HG02981 (cell line): ENCODE measurements around the gene USF1.
A peak's percentile ranks its signal among the peaks of the same experiment; 100 is the strongest.

Experiments
- ATAC-seq: cut with Tn5 transposase; IDR thresholded peaks from one replicate; pipeline ENCODE4 v1.9.1; 2021; ENCODE audit warnings: mild to moderate bottlenecking, moderate library complexity; ENCODE audit not compliant: unreplicated experiment

USF1 gene, protein sequence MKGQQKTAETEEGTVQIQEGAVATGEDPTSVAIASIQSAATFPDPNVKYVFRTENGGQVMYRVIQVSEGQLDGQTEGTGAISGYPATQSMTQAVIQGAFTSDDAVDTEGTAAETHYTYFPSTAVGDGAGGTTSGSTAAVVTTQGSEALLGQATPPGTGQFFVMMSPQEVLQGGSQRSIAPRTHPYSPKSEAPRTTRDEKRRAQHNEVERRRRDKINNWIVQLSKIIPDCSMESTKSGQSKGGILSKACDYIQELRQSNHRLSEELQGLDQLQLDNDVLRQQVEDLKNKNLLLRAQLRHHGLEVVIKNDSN

DNA sequence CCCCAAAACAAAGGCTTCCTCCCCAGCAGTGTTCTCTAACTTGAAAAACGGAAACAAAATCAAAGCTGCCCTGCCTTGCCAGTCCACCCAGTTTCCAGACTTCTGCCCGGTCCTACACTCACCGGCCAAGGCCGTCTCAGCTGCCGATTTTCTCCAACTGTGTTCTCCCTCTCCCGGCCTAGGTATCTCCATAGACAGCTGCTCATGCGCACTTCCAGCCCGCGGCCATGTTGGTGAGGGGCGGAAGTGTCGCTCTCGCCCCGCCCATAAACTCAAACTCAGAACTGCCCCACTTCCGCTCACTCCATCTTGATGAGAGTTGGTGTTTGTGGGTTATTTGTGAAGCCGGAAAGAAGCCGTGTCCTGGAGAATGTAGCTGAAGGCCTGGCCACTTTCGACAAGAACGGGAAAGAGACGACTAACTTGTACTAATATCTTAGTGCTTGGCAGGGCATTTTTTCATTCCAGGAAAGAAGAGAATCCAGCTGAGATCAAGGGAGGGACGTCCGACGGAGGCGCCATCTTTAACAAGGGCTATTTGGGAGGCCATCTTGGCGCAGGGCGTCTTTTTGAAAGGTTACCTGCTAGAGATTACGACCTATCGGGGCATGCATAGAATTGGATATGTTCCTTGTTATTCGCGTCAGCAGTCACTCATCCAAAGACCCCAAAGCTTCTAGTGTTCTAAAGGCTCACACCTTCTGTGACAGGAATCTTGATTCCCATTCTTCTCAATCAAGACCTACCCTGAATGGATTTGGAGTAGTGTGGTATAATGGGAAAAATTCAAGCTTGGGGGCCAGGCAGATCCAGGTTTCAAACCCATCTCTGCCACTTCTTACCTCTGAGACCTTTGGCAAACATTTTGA, at the start of gene USF1:
Gene USF1 (minus strand): TSS at position 242 of the 869 bp plus-strand sequence. CDS start 2,702 bp downstream, outside the sequence.
- peak; percentile 43 for ATAC-seq

DNA sequence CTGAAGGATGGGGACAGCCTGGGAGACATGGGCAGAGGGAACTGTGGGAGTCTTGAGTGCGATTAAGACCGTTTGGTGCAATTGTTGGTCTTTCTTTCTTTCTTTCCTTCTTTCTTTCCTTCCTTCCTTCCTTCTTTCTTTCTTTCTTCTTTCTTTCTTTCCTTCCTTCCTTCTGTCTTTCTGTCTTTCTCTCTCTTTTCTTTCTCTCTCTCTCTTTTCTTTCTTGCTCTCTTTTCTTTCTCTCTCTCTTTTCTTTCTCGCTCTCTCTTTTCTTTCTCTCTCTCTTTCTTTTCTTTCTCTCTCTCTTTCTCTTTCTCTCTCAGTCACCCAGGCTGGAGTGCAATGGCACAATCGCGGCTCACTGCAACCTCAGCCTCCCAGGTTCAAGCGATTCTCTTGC, 49.5 kb upstream of the USF1 start:
- no peak for ATAC-seq

DNA sequence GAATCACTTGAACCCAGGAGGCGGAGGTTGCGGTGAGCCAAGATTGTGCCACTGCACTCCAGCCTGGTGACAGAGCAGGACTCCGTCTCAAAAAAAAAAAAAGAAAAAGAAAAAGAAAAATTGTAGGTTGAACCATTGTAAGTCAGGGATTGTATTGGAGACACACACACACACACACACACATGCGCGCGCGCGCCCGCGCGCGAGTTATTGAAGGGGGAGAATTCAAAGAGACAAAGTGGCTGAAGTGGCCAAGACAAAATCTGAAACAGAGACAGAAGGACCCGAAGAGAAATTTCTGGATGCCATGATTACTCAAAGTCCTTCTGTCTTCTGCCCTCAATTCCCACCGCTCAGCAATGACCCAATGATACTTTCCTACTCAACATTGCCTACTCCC, 48.7 kb upstream of the USF1 start:
- ATAC-seq: no peak

DNA sequence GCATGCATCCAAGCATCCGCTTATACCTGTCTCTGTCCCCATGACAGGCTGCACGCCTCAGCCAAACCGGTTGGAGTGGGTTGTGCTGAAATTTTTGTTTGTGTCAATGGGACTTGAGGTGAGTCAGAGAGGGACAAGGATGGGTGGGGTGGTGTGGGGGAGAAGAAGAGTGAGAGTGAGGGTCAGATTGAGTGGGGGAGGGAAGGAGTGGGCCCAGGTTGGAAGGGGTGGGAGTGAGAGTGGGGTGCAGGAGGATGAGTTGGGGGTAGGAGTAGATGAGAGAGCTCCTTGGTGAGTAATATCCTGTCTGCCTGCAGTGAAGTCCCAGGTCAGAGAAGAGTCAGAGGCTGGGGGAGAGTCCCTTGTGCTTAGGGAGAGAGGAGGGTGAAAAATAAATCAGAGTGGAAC, 46.8 kb upstream of the USF1 start:
- ATAC-seq: no peak

DNA sequence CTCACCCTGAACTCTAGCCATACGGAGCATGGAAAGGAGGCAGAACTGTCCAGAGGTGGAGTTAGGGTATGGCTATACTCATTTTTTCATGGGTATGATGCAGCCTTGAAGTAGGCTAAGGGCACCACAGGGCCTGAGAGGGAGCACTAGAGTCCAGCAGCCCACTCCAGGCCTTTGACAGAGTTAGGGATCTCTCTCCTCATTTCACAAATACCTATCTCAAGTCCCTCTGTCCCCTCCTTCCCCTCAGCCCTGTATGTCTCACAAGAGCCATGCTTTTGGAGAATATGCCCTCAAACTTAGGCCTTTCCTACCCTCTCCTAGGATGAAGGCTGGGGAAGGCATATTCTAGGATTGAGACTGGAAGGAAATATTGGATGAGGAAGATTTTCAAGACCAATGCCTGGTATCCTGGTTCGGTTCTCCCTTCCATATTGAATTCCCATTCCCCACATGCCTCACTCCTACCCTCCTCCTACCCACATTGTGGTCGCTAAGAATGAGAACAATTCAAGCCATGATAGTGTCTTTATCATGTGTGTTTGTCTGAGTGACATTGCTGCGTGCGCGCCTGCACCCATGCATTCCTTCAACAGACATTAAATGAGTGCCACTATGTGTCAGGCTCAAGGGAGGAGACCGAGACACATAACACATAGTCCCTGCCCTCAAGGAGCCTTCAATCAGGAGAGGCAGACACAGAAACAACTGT, 46.2 kb upstream of the USF1 start:
- ATAC-seq: no peak

DNA sequence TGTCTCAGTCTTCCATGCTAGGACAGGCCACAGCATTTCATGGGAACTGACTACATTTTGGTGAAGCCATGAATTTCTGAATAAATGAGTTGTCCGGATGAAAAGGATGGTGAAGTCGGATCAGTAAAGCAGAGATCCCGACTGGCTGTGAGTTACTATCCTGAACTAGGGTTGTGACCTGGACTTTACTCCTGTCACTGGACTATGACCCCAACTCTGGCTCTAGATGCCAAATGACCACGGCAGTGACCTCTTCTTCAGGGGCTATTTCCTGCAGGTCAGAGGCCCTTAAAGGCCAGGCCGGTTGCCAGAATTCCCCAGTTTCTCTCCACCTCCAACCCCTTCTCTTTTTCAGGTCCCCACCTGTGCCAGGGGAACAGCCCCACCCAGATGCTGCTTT, 45.3 kb upstream of the USF1 start:
- no peak for ATAC-seq

DNA sequence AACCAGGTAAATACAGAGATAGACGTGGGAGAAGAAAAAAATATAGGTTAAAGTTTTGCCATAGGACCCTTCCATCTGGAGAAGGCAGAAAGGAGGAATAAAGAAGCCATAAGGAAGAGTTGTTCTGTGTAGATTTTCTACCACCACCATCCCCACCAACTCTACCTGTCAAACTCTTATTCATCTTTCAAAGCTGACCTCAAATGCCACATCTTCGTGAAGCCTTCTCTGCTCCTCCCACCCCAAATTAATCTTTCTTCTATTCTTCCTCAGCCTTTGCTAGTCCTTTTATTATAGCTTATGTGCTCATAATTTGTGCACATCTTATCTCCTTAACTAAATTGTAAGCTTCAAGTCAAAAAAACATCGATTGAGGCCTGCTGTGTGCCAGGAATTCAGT, 44.8 kb upstream of the USF1 start:
- ATAC-seq: no peak

DNA sequence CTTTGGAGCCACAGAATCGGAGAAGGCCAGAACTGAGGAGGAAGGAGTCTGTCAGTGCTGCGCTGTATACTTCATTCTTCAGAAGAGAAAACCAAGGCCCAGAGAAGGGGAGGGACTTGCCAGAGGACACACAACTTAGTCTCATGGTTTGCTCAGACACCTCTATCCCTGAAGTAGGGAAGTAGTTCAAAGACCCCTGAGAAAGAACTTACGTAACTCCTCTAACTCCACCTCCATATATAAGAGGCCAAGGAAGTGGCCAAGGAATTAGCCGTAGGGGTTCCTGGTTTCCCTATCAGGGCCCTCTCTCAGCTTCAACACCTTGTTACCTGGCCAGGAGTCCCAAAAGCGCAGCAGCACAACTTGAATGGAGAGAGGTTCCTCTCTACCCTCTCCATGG, 44.2 kb upstream of the USF1 start:
- ATAC-seq: no peak

DNA sequence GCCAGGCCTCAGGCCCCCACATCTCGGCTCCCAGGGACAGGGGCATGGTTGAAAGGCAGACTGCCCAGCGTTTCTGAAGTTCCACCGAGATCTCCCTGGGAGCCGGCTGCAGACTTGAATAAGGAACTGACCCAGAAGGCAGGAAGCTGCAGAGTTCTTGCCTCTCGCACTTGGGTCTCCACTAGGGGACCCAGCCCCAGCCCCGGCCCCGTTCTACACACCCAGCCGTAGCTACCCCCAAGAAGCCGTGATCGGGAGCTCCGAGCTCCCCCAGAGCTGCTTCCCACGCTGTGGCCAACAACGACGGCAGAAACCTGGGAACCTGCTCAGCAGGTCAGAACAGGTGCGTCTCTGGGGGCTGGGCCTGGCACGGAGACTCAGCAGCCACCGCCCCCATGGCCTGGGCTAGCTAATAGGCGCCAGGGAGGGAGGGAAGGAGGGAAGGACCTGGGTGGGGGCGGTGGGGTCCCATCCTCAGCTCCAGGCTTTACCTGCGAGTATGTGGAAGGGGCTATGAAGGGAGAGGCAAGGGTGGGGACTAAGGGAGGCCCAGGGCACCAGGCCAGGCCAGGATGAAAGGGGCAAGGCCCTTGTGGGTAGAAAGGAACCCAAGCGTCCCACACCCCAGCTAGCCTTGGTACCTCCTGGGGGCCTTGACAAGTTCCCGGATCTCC, 43.6 kb upstream of the USF1 start, which contains the start of gene NECTIN4:
Gene NECTIN4 (minus strand): TSS at position 308 of the 674 bp plus-strand sequence. CDS start 262 bp downstream, at position 46.
- ATAC-seq: no peak

DNA sequence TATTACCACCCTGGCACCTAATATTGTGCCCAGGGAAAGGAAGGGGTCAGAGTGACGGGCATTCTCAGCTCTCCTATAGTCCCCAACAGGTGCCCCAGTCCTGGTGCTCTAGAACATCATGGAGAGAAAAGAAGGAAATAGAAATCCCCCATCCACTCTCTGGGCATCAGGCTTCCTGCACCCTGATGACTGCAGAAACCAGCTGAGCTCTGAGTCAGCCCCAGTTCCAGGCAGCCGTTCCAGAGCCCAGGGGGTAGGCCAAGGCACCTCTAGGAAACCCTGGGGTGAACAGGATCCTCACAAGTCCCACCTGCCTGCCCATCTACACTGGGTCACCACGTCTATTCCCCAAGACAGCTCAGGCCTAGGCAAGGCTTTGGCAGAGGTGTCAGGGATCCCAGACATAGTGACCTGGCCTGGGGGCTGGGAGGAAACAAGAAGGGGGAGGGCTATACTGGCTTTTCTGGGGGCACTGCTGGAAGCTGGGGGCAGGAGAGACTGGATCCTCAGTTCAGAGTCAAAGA, 42.9 kb upstream of the USF1 start:
- no peak for ATAC-seq

DNA sequence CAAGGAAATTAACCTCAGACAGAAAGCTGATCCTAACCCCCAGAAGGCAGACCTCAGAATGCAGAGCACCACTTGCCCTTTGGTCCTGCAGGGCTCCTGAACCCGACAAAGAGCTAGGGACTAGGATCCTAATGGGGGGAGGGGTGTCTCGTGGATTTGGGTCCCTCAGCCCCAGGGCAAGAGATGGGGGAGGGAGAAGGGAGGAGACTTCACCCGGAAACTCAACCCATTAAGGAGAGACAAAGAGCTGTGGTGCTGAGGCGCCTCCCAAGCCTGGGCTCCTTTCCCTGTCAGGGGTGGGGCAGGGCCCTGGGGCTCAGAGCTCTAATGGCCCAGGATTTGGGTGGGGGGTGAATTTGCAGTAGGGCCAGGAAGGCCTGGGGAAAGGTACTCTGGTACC, 40.7 kb upstream of the USF1 start:
- ATAC-seq: no peak

DNA sequence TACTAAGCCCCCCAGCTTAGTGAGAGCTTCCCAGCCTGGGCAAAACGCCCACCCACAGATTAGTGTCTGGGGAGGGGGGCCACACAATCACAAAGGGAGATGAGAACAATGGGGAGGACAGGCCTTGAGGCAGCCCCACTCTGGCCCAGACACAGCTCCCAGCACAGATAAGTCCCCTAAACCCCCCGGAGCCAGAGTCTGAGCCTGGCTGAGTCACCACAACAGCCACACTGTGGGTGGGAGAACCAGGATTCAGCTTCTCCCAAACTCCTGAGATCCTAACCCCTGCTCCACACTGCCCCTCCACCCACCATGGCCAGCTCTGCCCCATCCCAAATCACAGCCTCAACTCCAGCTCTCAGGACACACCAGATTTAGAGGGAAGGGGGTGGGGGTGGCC, 39.4 kb upstream of the USF1 start:
- ATAC-seq: no peak

DNA sequence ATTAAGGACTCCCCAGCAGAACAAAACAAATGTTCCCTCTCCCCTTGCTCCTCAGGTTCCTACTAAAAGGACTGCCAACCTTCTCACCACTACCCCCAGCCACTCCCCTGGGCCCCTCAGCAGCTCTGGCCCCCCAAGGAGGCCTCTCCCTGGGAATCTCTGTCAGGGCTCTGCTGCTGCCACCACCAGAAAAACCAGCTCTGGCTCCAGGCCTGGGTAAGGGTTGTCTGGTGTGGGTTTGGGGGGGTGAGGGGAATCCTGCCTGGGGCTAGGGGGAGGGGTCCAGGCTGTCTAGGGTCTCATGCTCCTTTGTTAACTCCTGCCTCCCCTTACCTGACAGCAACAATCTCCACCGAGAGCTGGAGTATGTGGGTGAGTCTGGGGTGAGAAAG, 38.8 kb upstream of the USF1 start:
- ATAC-seq: no peak

DNA sequence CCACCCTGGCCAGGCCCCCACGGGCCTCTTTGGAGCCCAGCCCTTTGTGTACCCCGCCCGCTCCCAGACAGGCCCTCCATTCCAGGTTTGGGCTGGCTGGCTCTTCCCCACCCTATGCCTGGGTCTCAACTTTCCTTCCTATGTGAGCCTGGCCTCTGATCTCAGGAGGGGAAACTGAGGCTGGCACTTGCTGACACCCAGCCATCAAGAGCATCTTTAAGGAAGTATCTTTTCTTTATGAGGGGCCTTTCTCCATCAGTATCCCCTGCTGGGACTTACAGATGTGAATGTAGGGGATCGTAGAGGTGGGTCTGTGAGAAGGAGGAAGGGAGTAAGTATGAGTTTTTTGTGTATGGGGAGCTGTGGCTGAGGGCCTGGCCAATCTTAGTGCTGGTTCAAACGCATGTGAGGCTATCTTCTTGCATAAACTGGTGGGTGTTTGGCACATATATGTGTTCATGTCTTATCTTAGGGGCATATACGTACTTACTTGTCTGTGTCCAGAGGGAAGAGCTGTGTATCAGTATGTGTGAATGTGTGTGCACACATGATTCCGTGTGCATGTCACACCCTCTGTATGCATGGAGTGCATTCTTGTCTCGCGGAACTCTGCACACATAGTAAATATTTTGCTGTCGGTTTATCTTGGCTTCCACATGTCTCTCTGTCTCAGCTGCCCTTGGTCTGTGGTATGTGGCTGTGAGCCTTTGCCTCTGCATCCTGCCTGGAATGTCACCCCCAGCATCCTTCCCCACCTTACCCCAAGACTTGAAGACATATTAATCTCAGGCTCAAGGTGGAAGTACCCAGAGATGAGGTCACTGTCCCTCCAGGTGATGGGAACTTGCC, 38.2 kb upstream of the USF1 start:
- ATAC-seq: no peak

DNA sequence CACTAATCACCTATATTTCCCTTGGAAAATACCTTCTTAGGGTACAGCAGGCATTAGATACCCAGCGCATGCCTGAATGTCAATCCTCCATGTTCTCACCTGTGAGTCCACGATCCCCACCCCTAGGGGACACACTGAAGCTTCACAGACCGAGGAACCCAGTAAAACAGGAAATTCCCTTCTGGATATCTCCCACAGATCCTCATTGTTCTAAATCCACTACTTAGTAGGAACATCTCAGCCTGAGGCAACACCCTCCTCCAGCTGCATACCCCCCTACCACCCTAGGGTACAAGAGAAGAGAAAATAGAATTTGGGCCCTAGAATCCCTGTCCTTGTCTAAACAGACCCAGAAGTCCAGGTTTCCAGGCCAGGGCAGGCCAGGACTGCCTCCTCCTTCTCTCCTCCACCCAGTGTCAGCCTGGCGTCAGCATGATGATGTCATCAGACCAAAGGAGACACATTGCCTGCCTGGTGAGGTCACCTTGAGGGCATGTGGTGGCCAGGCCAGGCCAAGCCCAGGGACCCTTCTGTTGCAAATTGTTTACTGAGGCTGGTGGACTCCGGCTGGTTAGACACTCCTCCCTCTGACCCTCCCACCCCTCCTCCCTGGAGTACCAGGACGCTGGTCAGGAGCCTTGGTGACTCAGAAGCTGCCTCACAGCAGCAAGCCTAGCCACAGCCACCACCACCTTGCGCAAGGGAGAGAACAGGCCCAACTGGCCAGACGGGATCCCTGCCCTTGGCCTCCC, 37.4 kb upstream of the USF1 start:
- no peak for ATAC-seq

DNA sequence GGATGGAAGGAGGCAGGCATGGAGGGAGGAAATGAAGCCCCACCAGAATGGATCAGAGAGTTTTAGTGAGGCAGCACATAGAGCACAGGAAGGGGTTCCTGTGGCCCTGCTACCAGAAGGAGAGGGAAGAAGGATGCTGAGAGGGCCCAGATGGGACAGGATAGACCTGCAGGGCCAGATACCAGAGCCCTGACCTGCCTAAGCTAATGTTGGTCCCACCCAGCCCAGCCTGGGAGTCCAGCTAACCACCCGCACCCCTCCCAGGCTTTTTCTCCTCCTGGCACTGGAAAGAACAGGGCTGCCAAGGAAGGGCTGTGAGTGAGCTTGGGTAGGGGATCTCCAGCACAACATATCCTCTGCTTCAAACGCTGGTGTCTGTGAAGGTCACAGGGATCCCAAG, 36.7 kb upstream of the USF1 start:
- ATAC-seq: no peak

DNA sequence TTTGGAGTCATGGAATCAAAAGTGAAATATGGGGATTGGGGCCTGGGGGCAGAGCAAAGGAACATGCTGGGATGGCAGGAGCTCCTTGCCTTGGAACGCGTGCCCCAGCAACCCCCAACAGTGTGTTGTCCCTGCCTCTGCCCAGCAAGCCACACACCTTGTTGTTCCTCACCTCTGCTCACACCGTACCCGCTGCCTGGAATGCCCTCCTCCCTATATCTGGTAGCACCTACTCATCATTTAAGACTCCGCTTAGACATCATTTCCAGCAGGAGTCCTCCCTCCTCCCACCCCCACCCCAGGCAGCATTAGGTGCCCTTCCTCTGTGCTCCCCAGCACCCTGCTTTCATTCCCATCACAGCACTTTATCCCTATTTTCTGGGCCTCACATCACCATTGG, 35.7 kb upstream of the USF1 start:
- no peak for ATAC-seq

DNA sequence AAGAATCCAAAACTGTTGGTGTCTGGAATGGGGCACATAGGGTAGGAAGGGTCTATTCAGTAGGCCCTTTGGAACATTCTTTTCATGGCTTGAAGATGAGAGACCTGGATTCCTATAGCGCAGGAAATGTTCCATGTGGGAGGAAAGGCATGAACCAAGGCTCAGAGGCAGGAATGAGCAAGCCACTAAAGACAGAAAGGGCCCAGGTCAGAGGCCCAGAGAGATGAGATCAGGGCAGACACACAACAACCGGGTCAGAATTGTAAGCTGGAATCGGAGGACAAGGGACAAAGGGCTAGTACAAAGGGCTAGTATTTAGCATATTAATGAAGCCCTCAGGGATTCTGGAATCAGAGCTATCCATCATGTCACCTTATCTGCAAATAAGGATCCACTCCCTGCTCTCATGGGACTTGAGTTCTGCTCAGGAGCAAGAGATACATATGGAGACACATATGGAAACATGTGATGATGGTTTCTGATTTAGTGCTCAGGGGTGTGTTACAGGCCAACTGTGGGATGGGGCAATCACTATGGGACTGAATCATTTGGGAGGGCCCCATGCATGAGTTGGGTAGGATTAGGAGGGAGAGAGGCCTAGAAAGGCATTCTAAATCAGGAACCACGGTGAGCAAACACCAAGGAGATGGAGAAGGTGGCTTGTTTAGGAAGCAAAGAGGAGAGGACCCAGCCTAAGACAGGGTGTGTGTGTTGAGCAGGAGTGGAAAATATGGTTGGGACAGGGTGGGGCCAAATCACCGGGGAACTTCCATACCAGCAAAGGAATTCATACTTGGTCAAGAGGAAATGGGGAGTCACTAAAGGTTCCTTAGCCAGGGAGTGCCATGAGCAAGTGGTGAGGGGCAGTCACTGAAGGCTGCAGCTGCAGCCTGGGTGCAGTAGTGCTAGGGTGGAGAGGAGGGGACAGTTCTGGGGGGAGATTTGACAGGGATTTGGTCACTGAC, 34.9 kb upstream of the USF1 start:
- ATAC-seq: no peak
